NK-92 treated with Interleukin-12 subunit alpha and Interleukin-12 subunit beta, amount 100 ng/mL, for 24 hours (cell line): ENCODE measurements around the gene LRG1.
"Not testable (repeated sequence)": the region's sequence is repeated elsewhere in the genome, so short reads cannot be mapped to it uniquely, and the experiment has no call there.

Experiments
- DNase-seq: peaks from one replicate; lab custom pipeline; 2025; lab: John Stamatoyannopoulos, UW

The LRG1 gene

GRCh38 chr19:4576016-4576933 lies 36.4 kb upstream of the LRG1 start:
- DNase-seq = peak; percentile 23

GRCh38 chr19:4575267-4576015 lies 35.6 kb upstream of the LRG1 start:
- no peak for DNase-seq

DNA sequence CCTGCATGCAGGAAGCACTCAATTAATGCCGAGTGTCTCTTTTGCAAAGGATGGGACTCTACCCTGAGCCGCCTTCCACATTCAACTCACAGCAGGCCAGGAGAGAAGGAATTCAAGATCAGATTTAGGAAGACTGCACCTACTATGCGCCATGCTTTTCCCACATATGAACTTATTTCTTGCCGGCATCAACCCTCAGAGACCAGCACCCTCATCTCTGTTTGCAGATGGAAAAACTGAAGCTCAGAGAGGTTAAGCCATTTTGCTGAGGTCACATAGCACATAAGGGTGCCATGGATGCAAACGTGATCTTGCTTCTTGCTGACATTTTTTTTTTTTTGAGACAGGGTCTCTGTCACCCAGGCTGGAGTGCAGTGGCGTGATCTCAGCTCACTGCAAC lies 33.8 kb upstream of the LRG1 start:
- no peak for DNase-seq

- DNase-seq = no peak
These were observed 31.6 kb upstream of the LRG1 start for GRCh38 chr19:4571305-4571917.

DNA sequence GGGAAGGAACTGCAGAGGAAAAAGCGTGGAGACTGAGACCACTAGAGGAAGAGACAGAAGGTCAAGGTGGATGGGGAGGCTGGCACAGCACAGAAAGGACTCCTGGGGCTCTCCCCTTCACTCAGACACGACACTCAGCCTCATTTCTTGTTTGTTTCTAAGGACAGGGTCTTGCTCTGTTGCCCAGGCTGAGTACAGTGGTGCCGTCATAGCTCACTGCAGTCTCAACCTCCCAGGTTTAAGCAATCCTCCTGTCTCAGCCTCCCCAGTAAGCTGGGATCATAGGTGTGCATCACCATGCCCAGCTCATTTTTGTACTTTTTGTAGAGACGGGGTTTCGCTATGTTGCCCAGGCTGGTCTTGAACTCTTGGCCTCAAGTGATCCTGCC lies 31.1 kb upstream of the LRG1 start:
- DNase-seq = no peak

DNA sequence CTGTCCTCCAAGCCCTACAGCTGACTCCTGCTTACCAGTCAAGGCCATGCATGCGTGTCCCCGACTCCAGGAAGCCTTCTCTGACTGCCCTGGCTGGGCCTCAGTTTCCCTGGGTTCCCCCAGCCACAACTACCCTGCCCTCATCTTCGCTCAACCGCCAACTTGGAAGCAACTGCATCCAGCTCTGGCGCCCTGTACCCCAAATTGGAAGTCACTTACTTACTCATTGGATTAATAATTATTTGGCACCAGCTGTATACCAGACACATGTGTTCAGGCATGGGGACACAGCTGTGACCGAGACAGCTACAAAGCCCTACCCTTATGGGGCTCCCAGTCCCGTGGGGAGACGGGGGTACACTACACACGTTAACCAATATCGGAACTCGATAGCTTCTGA lies 30.6 kb upstream of the LRG1 start:
- DNase-seq = no peak

GRCh38 chr19:4568886-4569285 lies 29.1 kb upstream of the LRG1 start:
- DNase-seq = no peak

DNA sequence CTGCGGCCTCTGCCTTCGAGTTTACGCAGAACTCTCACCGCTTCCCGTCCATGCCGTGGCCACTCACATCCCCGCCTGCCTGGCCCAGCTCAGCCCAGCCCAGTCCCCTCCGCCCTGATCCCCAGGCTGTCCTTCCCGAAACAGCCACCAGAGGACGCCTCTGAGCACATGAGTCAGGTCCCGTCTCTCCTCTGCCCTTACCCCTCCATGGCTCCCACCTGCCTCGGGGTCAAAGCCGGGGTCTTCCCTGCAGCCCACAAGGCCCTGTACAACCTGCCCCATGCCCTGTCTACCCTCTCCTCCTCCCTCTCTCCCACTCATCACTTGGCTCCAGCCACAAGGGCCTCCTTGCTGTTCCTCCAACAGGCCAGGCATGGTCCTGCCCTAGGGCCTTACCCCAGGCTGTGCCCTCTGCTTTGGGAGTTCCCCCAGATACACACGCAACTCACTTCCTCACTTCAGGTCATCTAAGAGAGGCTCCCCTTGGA lies 27.8 kb upstream of the LRG1 start:
- peak; percentile 24 for DNase-seq

DNA sequence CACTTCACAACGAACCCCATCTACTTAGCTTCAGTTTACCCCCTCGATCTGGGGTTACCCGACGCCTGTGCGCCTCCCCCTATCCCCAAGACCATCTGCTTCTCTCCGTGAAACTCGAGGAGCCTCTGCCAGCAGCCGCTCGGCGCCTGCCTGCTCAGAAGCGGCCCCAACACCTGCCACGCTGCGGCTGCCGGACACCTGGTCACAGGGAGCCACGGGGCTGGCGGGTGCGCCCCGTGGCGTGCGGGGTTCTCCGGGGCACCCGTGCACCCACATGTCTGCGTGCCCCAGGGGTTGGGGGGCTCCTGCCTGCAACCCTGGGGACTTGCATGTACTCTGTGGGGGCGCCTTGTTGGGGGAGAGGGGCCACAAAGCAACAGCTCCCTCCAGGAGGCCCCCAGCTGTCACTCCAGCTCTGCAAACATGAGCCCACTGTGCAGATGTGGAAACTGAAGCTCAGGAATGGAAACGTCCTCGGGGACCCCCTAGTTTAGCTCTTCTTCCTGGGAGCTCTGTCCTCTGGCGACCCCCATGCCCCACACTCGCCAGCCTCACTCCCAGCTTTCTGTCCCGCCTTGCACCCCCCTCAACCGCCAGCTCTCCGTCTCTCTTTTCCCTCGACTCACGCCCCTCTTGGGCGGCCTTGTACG lies 26.7 kb upstream of the LRG1 start:
- DNase-seq = no peak

DNA sequence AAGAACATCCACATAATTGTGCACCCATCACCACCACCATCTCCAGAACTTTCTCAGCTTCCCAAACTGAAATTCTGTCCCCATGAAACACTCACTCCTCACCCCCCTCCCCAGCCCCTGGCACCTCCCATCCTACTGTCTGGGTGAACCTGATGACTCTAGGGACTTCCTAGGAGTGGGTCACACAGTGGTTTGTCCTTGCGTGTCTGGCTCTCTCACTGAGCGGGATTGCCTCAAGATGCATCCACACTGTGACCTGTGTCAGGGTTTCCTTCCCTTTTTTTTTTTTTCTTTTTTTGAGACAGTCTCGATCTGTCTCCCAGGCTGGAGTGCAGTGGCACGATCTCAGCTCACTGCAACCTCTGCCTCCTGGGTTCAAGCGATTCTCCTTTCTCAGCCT lies 23.7 kb upstream of the LRG1 start:
- not testable (repeated sequence) for DNase-seq

- not testable (repeated sequence) for DNase-seq
These were observed 22.2 kb upstream of the LRG1 start for GRCh38 chr19:4562085-4562484.

- DNase-seq = no peak
These were observed 19.7 kb upstream of the LRG1 start, which contains the start of gene SEMA6B for GRCh38 chr19:4559569-4559968. SEMA6B (minus strand) TSS chr19:4559684; CDS start chr19:4558457, 1,227 bp downstream.

DNA sequence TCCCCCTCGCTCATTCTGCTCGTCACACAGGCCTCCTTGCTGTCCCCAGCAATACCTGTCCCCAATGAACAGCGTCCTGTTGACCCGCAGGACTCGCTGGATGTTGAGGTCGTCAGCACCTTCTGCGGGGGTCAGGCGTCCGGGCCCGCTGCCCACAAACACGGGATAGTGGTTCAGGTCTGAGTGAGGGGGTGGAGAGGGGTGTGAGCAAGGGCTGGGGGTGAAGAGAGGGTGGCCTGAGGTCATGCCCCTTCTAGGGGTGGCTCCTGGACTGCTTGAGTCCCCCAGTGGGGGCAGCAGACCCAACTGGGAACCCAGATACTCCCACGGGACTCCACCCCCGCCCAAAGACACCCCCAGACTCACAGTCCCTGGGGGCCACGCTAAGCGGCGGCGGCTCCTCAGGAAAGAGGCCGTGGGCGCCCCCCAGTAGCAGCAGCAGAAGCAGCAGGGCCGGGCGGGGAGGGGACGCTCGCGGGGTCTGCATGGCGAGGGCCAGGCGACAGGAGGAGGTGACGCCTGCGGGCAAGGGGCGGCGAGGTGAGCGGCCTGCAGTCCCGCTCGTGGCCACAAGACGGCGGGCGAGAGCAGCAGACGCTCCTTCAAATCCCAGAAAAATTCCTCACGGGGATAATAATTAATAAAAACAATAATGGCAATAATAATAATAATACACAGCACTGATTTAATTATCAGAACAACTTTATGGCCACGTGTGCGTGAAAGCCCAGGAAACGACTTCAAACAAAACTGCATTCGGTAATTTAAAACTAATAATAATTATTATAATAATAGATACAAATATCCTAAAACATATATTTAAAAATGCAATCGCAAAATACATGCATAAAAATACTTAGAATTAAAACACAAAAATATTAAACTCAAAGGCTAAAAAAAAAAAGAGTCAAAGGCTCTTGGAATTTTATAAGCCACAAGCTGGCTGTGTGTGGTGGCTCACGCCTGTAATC lies 18.4 kb upstream of the LRG1 start:
- no peak for DNase-seq

- no peak for DNase-seq
These were observed 17.5 kb upstream of the LRG1 start for GRCh38 chr19:4557144-4557970.

DNA sequence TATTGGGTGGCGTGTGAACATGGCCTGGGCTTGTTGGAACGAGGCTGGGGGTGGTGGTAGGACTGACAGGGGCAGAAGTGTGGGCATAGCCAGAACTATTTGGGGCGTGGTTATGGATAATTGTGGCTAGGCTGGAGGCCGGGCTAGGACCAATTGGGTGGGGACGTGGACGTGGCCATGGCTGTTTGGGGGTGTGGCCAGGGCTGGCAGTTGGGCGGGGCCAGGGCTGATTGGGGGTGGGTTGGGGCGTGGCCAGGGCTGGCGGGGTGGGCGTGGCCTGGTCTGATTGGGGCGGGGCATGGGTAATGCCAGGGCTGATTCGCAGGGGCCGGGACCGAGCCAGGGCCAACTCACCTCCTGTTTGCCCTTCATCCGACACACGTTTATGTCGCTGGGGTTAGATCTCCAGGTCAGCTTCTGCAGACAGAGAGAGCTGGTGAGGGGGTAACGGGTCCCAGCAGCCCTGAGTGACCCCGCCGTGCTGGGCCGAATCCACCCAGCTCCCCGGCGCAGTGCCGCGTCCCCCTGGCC lies 16.8 kb upstream of the LRG1 start:
- DNase-seq = no peak

DNA sequence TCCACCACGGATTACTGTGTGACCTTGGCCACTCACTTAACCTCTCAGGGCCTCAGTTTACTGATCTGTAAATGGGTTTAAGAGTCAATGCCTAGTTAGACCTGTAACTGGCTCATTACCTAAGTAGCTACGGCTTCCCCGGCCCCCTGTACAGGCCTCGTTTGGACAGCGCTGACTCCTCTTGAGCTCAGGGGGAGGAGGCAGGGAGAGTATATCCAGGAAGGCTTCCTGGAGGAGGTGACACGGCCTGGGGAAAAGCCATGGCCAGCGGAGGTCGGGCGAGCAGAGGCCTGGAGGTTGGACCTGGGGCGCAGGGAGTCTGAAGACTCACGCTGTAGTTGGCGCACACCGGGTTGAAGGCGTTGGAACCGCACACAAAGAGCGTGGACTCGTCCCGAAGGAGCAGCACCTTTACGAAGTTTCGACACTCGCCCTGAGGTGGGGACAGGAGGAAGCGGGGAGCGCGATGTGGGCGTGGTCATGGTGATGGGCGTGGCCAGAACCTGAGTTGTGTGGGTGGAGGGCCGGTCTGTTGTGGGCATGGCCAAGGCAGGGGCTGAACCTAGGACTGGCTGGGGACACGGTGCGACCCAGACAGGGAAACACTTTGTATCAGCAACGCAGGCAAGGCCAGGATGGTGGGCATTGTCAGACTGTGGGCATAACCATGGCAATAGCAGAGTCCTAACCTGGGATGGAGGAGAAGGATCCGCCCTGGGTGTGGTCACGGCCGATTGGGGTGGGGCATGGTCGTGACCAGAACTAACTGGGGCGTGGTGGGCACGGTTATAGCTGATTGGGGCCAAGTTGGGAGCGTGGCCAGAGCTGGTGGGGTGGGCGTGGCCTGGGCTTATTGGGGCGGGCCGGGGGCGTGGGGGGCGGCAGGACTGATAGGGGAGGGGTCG lies 16.1 kb upstream of the LRG1 start:
- no peak for DNase-seq

DNA sequence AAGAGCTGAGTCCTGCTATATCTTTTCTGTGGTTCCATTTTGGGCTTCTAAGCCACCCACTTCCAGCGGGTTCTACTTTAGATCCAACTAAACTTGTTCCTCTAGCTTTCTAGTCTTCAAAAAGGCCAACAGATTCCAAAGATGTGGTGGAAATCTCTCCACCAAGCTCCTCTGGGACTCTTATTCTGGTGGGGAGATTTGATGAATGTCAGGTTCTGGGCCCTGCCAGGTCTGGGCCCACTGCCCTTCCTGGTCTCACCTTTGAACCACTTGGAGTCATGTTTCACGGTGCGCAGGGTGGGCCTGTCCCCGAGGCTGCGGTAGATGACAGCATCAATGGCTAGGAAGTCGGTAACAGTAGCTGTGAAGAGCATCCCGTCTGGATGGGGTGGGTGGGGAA lies 14.9 kb upstream of the LRG1 start:
- no peak for DNase-seq

DNA sequence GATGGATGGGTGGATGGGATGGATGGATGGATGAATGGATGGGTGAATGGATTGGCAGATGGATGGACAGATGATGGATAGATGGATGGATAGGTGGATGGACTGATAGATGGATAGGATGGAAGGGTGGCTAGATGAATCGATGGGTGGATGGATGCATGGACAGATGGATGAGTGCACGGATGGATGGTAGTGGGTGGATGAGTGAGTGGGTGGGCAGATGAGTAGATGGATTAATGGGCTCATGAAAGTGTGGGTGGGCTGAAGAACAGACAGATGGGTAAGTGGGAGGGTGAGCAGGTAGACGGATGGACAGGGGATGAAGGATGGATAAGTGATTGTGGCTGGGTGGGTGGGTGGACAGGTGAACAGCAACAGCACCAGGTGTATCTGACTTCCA lies 13.9 kb upstream of the LRG1 start:
- DNase-seq = no peak
